ENCODE measurements around the gene MRGPRD.

- TF ChIP-seq POLR2A (IDR thresholded peaks at IDR 0.05; ENCODE audit: extremely low read depth, insufficient read length) (no peak), CTCF (IDR thresholded peaks at IDR 0.05; ENCODE audit: low read depth, low read length) (no peak), MYC (IDR thresholded peaks at IDR 0.05; ENCODE audit: low read depth, low read length) (no peak), MAX (IDR thresholded peaks at IDR 0.05; ENCODE audit: low read depth, low read length) (no peak)
Measured at GRCh38 chr11:68938816-68939582, 41.8 kb downstream of the MRGPRD start.
